Activated CD4-positive, alpha-beta T cell treated with anti-CD3 and anti-CD28 coated beads, Interleukin-2, amount 50 U/mL, for 4 hours (primary cell): Measurements from ENCODE around the gene SFMBT2.

Source experiments
- DNase-seq, 2 experiments: peaks; one replicate each; pipeline ENCODE4 v3.0.0-alpha.2; 2020

Gene SFMBT2

DNA sequence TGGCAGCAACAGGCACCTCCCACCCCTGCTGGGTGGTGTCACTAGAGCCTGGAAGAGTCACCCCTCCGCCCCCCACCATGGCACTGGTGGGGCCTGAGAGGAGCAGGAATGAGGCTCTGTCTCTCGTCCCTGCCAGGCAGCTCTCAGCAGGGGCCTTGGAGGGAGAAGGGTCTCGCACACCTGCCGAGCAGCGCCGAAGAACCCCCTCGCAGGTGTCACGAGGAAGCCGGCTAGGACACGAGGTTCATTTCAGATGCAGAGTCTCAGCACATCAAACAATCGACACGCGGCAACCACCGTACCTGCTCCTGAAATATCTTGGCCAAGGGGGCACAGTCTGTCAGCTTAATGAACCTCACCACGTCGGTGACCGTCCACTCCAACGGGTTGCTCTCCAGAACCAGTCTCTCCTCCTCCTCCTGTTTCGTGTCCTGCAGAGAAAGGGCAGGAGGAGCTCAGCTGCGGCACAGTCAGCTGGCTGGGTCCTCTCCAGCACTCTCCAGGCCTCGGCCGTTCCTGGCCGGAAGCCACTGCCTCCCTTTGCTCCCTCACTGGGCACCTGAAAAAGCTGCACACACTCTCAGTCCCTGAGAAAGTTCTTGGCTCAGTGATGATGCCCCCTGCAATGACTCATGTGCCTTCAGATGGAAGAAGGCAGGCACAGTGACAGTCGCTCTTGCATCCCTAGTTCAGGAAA is 240.1 kb downstream of the SFMBT2 start:
- DNase-seq = no peak

DNA sequence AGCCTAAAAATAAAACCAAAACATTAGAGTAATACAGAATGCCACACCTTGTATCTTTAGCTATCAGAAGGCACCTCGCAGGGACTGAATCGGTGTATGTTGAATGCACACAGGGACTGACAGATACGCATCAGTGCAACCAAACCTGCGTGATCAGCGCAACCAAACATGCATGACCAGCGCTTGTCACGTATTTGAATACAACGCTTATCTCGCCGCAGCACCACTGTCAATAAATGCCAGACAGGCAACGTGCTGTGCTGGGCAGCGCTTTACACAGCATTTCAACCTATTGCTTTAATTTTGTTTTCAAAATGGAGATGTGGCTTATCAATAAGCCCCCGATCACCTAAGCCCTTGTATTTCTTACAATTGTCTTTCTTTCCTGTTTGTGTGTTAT is 242.4 kb downstream of the SFMBT2 start:
- DNase-seq = no peak

DNA sequence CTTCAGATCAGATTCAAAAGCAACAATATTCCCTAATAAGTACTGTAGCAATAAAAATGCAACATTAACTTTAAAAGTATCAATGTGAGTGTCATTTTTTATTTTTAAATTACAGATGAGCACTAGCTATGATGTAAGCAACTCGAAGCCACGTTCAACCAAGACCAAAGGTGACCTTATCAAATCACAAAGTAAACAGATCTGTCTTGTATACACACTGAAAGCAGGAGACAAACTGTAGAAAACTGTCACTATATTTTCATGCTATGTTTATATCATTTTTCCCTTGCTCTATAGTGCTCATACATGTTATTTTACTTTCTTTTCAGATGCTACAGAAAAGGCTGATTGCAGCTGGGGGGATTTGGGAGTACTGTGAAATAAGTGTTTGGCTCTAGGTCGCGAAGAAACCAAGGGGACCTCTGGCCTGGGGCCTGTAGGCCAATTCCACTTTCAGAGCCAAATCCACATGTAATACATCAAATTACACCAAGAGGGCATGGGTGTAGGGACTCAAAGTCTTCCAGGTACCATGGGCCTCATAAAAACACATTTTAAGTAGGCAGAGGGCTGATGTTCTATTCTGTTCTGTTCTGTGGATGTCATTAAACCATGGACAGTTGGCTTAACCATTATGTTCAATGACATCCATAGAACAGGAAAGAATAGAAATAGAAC is 245.2 kb downstream of the SFMBT2 start:
- no peak for DNase-seq

GRCh38 chr10:7164955-7165354 is 245.9 kb downstream of the SFMBT2 start:
- no peak for DNase-seq

DNA sequence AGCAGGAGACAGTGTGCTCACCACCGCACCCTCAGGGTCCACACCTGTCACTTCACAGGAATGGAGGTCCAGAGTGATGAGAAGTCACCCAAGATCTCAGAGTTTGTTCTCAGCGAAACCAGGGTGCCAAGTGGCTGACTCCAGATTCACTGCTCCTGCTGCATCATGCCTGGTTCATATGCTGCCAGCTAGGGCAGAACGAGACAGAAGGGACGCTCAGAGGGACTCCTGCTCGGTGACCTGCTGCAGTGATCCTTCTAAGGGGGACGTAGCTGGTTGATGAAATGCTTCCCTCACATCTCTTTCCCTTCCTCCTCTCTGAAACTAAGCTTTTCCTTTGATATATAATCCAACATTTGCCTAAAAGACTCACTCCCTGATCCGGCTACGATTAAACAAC is 248.5 kb downstream of the SFMBT2 start:
- DNase-seq = no peak

DNA sequence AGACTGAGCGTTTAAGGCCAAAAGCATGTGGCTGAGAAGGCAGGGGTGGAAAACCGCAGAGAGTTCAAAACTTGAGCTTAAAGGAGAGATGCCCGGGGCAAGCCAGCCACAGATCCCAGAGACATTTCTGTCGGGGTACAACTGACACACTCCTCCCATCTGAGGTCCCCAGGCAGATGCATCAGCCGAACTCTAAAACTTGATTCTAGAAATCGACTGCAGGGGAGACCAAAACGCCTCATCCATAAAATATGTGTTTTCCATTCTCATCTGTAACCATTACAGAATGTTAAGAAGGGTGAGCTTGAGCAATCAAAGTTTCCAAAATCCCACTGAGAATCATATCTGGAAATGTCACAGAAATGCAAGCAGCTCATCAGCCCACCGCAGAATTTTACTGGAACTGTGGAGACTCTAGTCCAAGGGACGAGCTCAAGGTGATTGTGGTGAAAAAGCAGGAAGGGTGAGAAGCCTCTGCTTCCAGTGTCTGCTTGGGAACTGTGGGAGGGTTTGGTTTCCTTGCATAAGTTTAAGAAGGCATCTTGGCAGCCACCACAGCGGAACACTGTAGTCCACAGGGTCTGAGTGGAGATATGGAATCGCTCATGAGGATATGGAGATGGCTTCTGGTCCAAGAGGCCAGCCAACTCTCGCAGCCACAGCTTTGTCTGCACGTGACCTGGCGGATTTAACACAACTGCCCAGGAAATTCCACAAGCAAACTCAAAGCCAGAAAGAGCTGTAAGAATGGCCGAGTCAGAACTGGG is 249.2 kb downstream of the SFMBT2 start:
- DNase-seq = no peak

- no peak for DNase-seq
Observed at GRCh38 chr10:7159928-7160327, 250.9 kb downstream of the SFMBT2 start.

DNA sequence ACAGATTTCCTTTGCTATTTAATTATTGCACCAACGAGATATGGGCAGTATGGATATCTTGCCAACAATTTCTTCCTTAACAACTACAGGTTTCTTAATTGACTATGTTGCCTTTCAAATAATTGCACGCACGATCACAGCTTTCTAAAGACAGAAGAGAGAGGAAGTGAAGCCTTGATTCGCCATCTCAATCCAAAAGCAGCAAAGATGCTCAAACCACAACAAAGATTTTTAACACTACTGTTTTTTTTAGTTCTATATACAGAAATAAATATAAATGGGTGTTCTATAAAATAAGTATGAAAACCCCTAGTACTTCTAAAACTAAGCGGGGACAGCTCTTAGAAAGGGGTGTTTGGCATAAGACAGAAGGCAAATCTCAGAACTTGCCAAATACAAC is 251.3 kb downstream of the SFMBT2 start:
- DNase-seq = no peak

GRCh38 chr10:7157091-7157490 is 253.7 kb downstream of the SFMBT2 start:
- DNase-seq = no peak

DNA sequence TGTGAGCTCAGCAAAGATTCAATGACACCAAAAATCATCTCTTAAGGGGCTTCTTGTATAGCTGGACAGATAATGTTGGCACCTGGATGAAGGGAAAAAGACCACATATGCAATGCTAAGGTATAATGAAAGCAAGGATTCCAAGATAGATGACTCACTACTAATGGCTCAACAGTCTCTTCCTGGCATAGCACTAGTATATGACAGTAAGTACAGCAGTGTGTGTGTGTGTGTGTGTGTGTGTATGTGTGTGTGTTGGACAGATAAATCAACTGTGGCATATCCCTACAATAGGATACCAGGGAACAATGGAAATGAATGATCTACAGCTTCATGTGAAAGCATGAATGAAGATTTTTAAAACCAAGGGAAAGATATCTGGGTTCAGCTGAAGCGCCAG is 257.1 kb downstream of the SFMBT2 start:
- DNase-seq = no peak

- DNase-seq = no peak
Observed at GRCh38 chr10:7152982-7153381, 257.9 kb downstream of the SFMBT2 start.

DNA sequence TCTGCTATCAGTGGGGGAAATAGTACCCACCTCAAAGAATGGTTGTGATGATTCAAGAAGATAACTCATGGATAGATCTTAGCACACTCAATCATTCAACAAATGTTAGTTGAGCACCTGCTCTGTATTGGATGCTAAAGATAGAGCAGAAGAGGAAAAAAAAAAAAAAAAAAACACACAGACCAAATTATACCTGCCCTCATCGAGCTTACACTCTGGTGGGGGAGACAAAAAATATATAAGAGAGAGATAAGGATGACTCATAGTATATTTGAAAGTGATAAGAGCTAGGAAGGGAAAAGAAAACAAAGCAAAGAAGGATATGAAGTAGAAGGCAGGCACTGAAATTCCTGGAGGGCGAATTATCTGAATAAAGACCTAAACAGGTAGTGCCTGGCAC is 258.5 kb downstream of the SFMBT2 start:
- DNase-seq = no peak

GRCh38 chr10:7151538-7151937 is 259.3 kb downstream of the SFMBT2 start:
- no peak for DNase-seq

GRCh38 chr10:7150349-7150748 is 260.5 kb downstream of the SFMBT2 start:
- DNase-seq = no peak

DNA sequence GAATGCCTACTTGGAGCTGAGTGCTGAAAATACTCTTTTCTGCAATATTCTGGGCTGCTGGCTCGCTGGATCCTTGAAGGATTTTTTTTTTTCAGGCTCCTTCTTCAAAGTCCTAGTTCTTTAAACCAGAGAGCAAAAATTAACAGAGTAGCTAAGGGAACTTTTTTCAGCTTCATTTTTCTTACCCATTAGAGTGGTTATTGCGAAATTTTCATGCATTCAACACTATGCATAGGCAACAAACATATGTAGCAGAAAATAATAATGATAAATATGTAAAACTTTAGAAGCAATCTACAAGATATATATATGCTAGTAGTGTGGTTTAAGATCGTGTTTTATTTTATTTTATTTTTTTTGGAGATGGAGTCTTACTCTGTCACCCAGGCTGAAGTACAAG is 264.6 kb downstream of the SFMBT2 start:
- DNase-seq = no peak

- no peak for DNase-seq
Observed at GRCh38 chr10:7136016-7136415, 274.8 kb downstream of the SFMBT2 start.

- no peak for DNase-seq
Observed at GRCh38 chr10:7135188-7135587, 275.6 kb downstream of the SFMBT2 start.

- DNase-seq = no peak
Observed at GRCh38 chr10:7134448-7134847, 276.4 kb downstream of the SFMBT2 start.

DNA sequence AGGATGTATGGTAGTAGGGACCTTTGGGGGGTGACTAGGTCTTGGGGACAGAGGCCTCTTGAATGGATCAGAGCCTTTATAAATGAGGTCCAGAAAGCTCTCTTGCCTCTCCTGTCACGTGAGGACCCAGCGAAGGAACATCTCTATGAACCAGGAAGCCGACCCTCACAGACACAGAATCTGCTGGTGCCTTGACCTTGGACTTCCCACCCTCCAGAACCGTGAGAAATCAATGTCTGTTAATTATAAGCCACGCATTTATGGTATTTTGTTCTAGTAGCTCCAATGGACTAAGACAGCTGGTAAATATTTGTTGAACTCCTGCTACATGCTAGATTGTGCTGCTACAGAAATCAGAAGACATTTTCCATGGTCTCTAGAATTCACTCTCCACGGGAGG is 276.9 kb downstream of the SFMBT2 start:
- no peak for DNase-seq

DNA sequence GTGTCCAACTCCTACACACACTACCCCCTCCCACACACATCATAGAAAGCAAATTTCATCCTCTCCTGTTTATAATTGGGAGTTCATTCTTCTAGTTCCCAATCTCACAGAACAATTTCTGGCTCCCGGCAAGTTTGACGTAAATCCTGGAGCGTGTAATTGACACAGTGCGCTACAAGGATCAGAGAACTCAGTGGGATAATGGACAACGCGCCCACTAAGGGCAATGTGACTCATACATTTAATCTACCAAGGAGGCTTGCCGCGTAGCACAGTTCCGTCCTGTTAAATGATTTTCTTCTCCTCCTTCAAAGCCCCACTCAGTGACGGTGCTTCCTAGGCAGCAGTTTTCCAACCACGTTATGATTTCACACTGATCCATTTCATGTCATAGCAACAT is 277.6 kb downstream of the SFMBT2 start:
- no peak for DNase-seq

GRCh38 chr10:7130191-7130911 is 280.5 kb downstream of the SFMBT2 start:
- no peak for DNase-seq

- no peak for DNase-seq
Observed at GRCh38 chr10:7123774-7124173, 287.1 kb downstream of the SFMBT2 start.

GRCh38 chr10:7122561-7122960 is 288.3 kb downstream of the SFMBT2 start:
- DNase-seq = no peak
